ENCODE data around the gene ADAM12. TPM values are rescaled to one million over a fixed set of nuclear protein-coding genes. Genes with fewer than 3 reads are reported as not detected.
A peak's percentile ranks its signal among the peaks of the same experiment; 100 is the strongest.

ADAM12 gene
- total and polyA plus RNA-seq, 2 experiments from 2014 or later: 0.13 to 0.87 TPM

DNA sequence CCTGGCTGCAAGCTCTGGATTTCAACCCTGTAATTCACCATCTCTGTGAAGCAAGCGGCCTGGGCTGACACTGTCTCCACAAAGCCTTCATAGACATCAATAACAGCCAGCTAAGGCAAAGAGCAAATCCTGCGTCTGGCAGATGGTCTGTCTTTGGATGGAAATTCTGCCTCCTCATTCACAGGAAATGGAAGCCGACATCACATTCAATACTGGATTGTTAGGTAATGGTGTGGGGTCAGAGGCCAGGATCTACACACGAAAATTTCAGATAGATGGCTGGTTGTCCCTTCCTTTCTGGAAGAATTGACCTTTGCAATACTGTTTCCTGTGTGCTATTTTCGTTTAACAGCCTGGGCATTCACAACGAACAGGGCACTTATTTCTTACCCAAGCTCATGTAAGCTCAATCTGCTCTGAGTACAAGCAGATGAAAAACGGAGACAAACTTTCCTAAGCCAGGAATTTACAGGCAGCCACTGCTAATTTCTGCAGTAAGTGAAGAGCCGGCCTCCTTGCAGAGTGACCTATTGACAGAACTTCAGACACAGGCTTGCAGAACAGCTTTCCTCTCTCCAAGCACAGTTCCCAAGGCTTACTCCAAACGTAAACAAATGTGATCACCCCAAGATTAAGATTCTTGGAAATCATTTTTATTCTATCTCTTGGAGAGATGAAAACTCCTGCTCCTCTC lies 3.1 kb upstream of the ADAM12 start:
- no peak overlapping the region for H3K4me2 ChIP-seq
- peaks cover 31% of the 10 kb centered on the region for H3K27me3 Mint-ChIP-seq (ENCODE audit: insufficient read depth, low read depth, poor library complexity)
- peaks cover 7% of the 10 kb centered on the region; the same call in 1 of the 2 replicates for H3K4me1 ChIP-seq (ENCODE audit: insufficient read depth)
- no peak overlapping the region for H3K27ac Mint-ChIP-seq
- DNase-seq (ENCODE audit: low spot score) (no peak), ATAC-seq (no peak)
- H3K4me3 ChIP-seq: no peak overlapping the region
- peaks cover 3% of the 10 kb centered on the region; the same call in 2 of the 3 replicates for H3K9me3 Mint-ChIP-seq
- no peak overlapping the region for H3K4me3 Mint-ChIP-seq
- no peak overlapping the region for H3K27ac ChIP-seq (ENCODE audit: low read depth)
- H3K27me3 ChIP-seq (ENCODE audit: insufficient read depth): peaks cover 46% of the 10 kb centered on the region
- H3K79me2 ChIP-seq (replicated peaks; ENCODE audit: insufficient read depth): no peaks in the 10 kb centered on the region
- H4K20me1 ChIP-seq (replicated peaks; ENCODE audit: insufficient read depth): no peaks in the 10 kb centered on the region
- peaks cover 3% of the 10 kb centered on the region; the same call in 1 of the 3 replicates for H3K36me3 Mint-ChIP-seq (ENCODE audit: low read depth)
- H3K4me1 Mint-ChIP-seq: peaks cover 13% of the 10 kb centered on the region
- H3F3A ChIP-seq (replicated peaks; ENCODE audit: low read depth): no peaks in the 10 kb centered on the region
- no peaks in the 10 kb centered on the region for H3K9me2 ChIP-seq (ENCODE audit: insufficient read depth)
- H3K36me3 ChIP-seq (ENCODE audit: insufficient read depth): no peaks in the 10 kb centered on the region
- peak overlapping the region; percentile 79; the same call in 1 of the 2 replicates for H2AFZ ChIP-seq
- no peak for TF ChIP-seq ETS1 (IDR thresholded peaks at IDR 0.05)
- TF ChIP-seq ZNF331 (CRISPR knock-in tag; IDR thresholded peaks at IDR 0.05; ENCODE audit: low read depth): no peak
- TF ChIP-seq STAT1 (IDR thresholded peaks at IDR 0.05; ENCODE audit: unreplicated experiment): no peak
- TF ChIP-seq POLR2AphosphoS5 (IDR thresholded peaks at IDR 0.05; ENCODE audit: low read depth): no peak
- no peak for TF ChIP-seq EZH2 (IDR thresholded peaks at IDR 0.05; ENCODE audit: low read depth, unreplicated experiment)
- TF ChIP-seq, protein P1, sequence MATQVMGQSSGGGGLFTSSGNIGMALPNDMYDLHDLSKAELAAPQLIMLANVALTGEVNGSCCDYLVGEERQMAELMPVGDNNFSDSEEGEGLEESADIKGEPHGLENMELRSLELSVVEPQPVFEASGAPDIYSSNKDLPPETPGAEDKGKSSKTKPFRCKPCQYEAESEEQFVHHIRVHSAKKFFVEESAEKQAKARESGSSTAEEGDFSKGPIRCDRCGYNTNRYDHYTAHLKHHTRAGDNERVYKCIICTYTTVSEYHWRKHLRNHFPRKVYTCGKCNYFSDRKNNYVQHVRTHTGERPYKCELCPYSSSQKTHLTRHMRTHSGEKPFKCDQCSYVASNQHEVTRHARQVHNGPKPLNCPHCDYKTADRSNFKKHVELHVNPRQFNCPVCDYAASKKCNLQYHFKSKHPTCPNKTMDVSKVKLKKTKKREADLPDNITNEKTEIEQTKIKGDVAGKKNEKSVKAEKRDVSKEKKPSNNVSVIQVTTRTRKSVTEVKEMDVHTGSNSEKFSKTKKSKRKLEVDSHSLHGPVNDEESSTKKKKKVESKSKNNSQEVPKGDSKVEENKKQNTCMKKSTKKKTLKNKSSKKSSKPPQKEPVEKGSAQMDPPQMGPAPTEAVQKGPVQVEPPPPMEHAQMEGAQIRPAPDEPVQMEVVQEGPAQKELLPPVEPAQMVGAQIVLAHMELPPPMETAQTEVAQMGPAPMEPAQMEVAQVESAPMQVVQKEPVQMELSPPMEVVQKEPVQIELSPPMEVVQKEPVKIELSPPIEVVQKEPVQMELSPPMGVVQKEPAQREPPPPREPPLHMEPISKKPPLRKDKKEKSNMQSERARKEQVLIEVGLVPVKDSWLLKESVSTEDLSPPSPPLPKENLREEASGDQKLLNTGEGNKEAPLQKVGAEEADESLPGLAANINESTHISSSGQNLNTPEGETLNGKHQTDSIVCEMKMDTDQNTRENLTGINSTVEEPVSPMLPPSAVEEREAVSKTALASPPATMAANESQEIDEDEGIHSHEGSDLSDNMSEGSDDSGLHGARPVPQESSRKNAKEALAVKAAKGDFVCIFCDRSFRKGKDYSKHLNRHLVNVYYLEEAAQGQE (IDR thresholded peaks at IDR 0.05; ENCODE audit: unreplicated experiment): no peak
- no peak for TF ChIP-seq EZH2phosphoT487 (IDR thresholded peaks at IDR 0.05; ENCODE audit: unreplicated experiment)

DNA sequence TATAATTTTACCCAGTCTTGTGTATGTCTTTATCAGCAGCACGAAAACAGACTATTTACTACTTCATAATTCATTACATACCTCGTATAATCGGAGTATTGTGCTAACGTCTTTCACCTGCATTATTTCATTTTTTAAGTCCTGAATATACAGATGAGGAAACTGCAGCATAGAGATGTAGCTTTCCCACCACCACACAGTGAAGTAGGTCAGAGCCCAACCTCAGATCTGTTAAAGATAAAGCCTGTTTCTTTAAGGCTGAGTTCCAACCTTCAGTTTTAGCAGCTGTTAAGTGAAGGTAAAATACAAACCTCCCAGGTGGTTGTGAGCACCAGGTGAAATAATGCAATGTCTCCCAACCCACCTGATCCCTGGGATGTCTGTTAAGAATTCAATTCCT lies 2.0 kb upstream of the ADAM12 start:
- Histone ChIP-seq H3K27me3 (ENCODE audit: insufficient read depth) (peaks cover 52% of the 10 kb centered on the region), H3K27ac (ENCODE audit: low read depth) (no peak overlapping the region), H3K4me2 (no peak overlapping the region), H3F3A (replicated peaks; ENCODE audit: low read depth) (no peaks in the 10 kb centered on the region), H3K4me3 (no peak overlapping the region), H2AFZ (no peak overlapping the region), H3K4me1 (ENCODE audit: insufficient read depth) (peaks cover 7% of the 10 kb centered on the region; the same call in 1 of the 2 replicates), H3K79me2 (replicated peaks; ENCODE audit: insufficient read depth) (no peaks in the 10 kb centered on the region), H4K20me1 (replicated peaks; ENCODE audit: insufficient read depth) (no peaks in the 10 kb centered on the region), H3K9me2 (ENCODE audit: insufficient read depth) (no peaks in the 10 kb centered on the region), H3K36me3 (ENCODE audit: insufficient read depth) (no peaks in the 10 kb centered on the region)
- Mint-ChIP-seq H3K4me1 (peaks cover 13% of the 10 kb centered on the region), H3K27ac (no peak overlapping the region), H3K36me3 (ENCODE audit: low read depth) (peaks cover 3% of the 10 kb centered on the region; the same call in 1 of the 3 replicates), H3K27me3 (ENCODE audit: insufficient read depth, low read depth, poor library complexity) (peaks cover 35% of the 10 kb centered on the region), H3K4me3 (no peak overlapping the region), H3K9me3 (peaks cover 3% of the 10 kb centered on the region; the same call in 2 of the 3 replicates)
- DNase-seq (ENCODE audit: low spot score) (no peak), ATAC-seq (no peak)
- TF ChIP-seq CREB1 (CRISPR knock-in tag; IDR thresholded peaks at IDR 0.05; ENCODE audit: low read depth) (no peak), JUNB (IDR thresholded peaks at IDR 0.05; ENCODE audit: unreplicated experiment) (no peak)
